ENCODE measurements around the gene NPAS3.

NPAS3 gene

GRCh38 chr14:33740531-33740930, 801.9 kb downstream of the NPAS3 start:
- Histone ChIP-seq H3K9me3 (ENCODE audit: insufficient read depth, low read length, severe bottlenecking) (no peaks in the 10 kb centered on the region), H3K36me3 (ENCODE audit: insufficient read depth, low read length) (no peaks in the 10 kb centered on the region), H3K4me2 (ENCODE audit: insufficient read depth, low read length) (no peak overlapping the region), H3K4me1 (ENCODE audit: insufficient read depth, low read length) (no peaks in the 10 kb centered on the region), H3K9ac (ENCODE audit: low read depth, low read length) (no peak overlapping the region), H3K27ac (ENCODE audit: low read length) (no peak overlapping the region), H3K4me3 (ENCODE audit: low read depth in 1 of 2, low read length in 2 of 2) (no peak overlapping the region), H2AFZ (ENCODE audit: low read depth, low read length) (no peak overlapping the region), H4K20me1 (ENCODE audit: insufficient read depth, low read length) (no peaks in the 10 kb centered on the region), H3K79me2 (ENCODE audit: insufficient read depth, low read length) (no peaks in the 10 kb centered on the region), H3K27me3 (ENCODE audit: insufficient read depth, low read length, poor library complexity) (no peaks in the 10 kb centered on the region)
- DNase-seq (no peak), ATAC-seq (ENCODE audit: insufficient read depth, low read depth) (no peak)
- TF ChIP-seq CTCF (IDR thresholded peaks at IDR 0.05; ENCODE audit: borderline replicate concordance, extremely low read depth, low read length, poor library complexity, severe bottlenecking) (no peak), EZH2 (IDR thresholded peaks at IDR 0.05; ENCODE audit: borderline replicate concordance, low read depth, low read length, severe bottlenecking) (no peak)

GRCh38 chr14:33742166-33742565, 803.5 kb downstream of the NPAS3 start:
- Histone ChIP-seq H2AFZ (ENCODE audit: low read depth, low read length) (no peak overlapping the region), H3K4me2 (ENCODE audit: insufficient read depth, low read length) (no peak overlapping the region), H3K79me2 (ENCODE audit: insufficient read depth, low read length) (no peaks in the 10 kb centered on the region), H3K27ac (ENCODE audit: low read length) (no peak overlapping the region), H3K36me3 (ENCODE audit: insufficient read depth, low read length) (no peaks in the 10 kb centered on the region), H3K4me3 (ENCODE audit: low read depth in 1 of 2, low read length in 2 of 2) (no peak overlapping the region), H4K20me1 (ENCODE audit: insufficient read depth, low read length) (no peaks in the 10 kb centered on the region), H3K4me1 (ENCODE audit: insufficient read depth, low read length) (no peaks in the 10 kb centered on the region), H3K27me3 (ENCODE audit: insufficient read depth, low read length, poor library complexity) (no peaks in the 10 kb centered on the region), H3K9ac (ENCODE audit: low read depth, low read length) (no peak overlapping the region), H3K9me3 (ENCODE audit: insufficient read depth, low read length, severe bottlenecking) (no peaks in the 10 kb centered on the region)
- DNase-seq (no peak), ATAC-seq (ENCODE audit: insufficient read depth, low read depth) (no peak)
- TF ChIP-seq EZH2 (IDR thresholded peaks at IDR 0.05; ENCODE audit: borderline replicate concordance, low read depth, low read length, severe bottlenecking) (no peak), CTCF (IDR thresholded peaks at IDR 0.05; ENCODE audit: borderline replicate concordance, extremely low read depth, low read length, poor library complexity, severe bottlenecking) (no peak)

- H3K4me3 ChIP-seq (ENCODE audit: low read depth in 1 of 2, low read length in 2 of 2), result no peak overlapping the region
- no peaks in the 10 kb centered on the region for H3K36me3 ChIP-seq (ENCODE audit: insufficient read depth, low read length)
- H4K20me1 ChIP-seq (ENCODE audit: insufficient read depth, low read length), result no peaks in the 10 kb centered on the region
- no peak overlapping the region for H3K27ac ChIP-seq (ENCODE audit: low read length)
- H3K27me3 ChIP-seq (ENCODE audit: insufficient read depth, low read length, poor library complexity), result no peaks in the 10 kb centered on the region
- H3K9ac ChIP-seq (ENCODE audit: low read depth, low read length), result no peak overlapping the region
- TF ChIP-seq CTCF (IDR thresholded peaks at IDR 0.05; ENCODE audit: borderline replicate concordance, extremely low read depth, low read length, poor library complexity, severe bottlenecking) (no peak), EZH2 (IDR thresholded peaks at IDR 0.05; ENCODE audit: borderline replicate concordance, low read depth, low read length, severe bottlenecking) (no peak)
- no peaks in the 10 kb centered on the region for H3K79me2 ChIP-seq (ENCODE audit: insufficient read depth, low read length)
- H2AFZ ChIP-seq (ENCODE audit: low read depth, low read length), result no peak overlapping the region
- H3K4me1 ChIP-seq (ENCODE audit: insufficient read depth, low read length), result no peaks in the 10 kb centered on the region
- ATAC-seq (ENCODE audit: insufficient read depth, low read depth) (no peak), DNase-seq (no peak)
- H3K4me2 ChIP-seq (ENCODE audit: insufficient read depth, low read length), result no peak overlapping the region
- H3K9me3 ChIP-seq (ENCODE audit: insufficient read depth, low read length, severe bottlenecking), result no peaks in the 10 kb centered on the region
These were observed 806.5 kb downstream of the NPAS3 start for GRCh38 chr14:33745163-33745562.

GRCh38 chr14:33747749-33748148, 809.1 kb downstream of the NPAS3 start:
- DNase-seq (no peak), ATAC-seq (ENCODE audit: insufficient read depth, low read depth) (no peak)
- H3K4me1 ChIP-seq (ENCODE audit: insufficient read depth, low read length), result no peaks in the 10 kb centered on the region
- no peak overlapping the region for H3K27ac ChIP-seq (ENCODE audit: low read length)
- H3K79me2 ChIP-seq (ENCODE audit: insufficient read depth, low read length), result no peaks in the 10 kb centered on the region
- no peaks in the 10 kb centered on the region for H3K36me3 ChIP-seq (ENCODE audit: insufficient read depth, low read length)
- no peaks in the 10 kb centered on the region for H3K27me3 ChIP-seq (ENCODE audit: insufficient read depth, low read length, poor library complexity)
- no peaks in the 10 kb centered on the region for H3K9me3 ChIP-seq (ENCODE audit: insufficient read depth, low read length, severe bottlenecking)
- no peak overlapping the region for H3K9ac ChIP-seq (ENCODE audit: low read depth, low read length)
- no peak overlapping the region for H3K4me2 ChIP-seq (ENCODE audit: insufficient read depth, low read length)
- H4K20me1 ChIP-seq (ENCODE audit: insufficient read depth, low read length), result no peaks in the 10 kb centered on the region
- no peak overlapping the region for H3K4me3 ChIP-seq (ENCODE audit: low read depth in 1 of 2, low read length in 2 of 2)
- no peak overlapping the region for H2AFZ ChIP-seq (ENCODE audit: low read depth, low read length)
- TF ChIP-seq CTCF (IDR thresholded peaks at IDR 0.05; ENCODE audit: borderline replicate concordance, extremely low read depth, low read length, poor library complexity, severe bottlenecking) (no peak), EZH2 (IDR thresholded peaks at IDR 0.05; ENCODE audit: borderline replicate concordance, low read depth, low read length, severe bottlenecking) (no peak)

Measured in DND-41 (cell line).